ENCODE measurements around the gene PRKACA. TPM values are rescaled to one million over a fixed set of nuclear protein-coding genes. Genes with fewer than 3 reads are reported as not detected.

Gene PRKACA
- total and polyA plus RNA-seq, 4 donors: 53.7 to 125 (median 89.4) TPM

- no peaks in the 10 kb centered on the region for H3K4me1 ChIP-seq (ENCODE audit: control insufficient read depth in 1 of 2, insufficient read depth in 2 of 2, low read length in 2 of 2)
- WGBS, 2 donors: 92 to 97% methylated on average over 7 of the region's 7 CpGs
- no peak for DNase-seq
- H3K27ac ChIP-seq (ENCODE audit: low read depth in 1 of 2, low read length in 2 of 2): peak overlapping the region in 1 of 2 donors; percentile 26
- intact Hi-C loops (cut with DNase I): no loop called here
- H3K9me3 ChIP-seq (ENCODE audit: control insufficient read depth, low read length): no peaks in the 10 kb centered on the region
- H3K4me3 ChIP-seq (ENCODE audit: low read length in 2 of 2): no peak overlapping the region
- no peak for ATAC-seq (ENCODE audit: low FRiP score)
- no peaks in the 10 kb centered on the region for H3K27me3 ChIP-seq (ENCODE audit: control insufficient read depth in 1 of 2, insufficient read depth in 2 of 2, low read length in 1 of 2)
- H3K36me3 ChIP-seq (ENCODE audit: control insufficient read depth in 1 of 2, insufficient read depth in 2 of 2, low read length in 1 of 2): no peaks in the 10 kb centered on the region
Measured at GRCh38 chr19:14120497-14120780, 2.9 kb upstream of the PRKACA start.

- Histone ChIP-seq H3K4me3 (ENCODE audit: low read length in 2 of 2) (no peak overlapping the region), H3K9me3 (ENCODE audit: control insufficient read depth, low read length) (no peaks in the 10 kb centered on the region), H3K27me3 (ENCODE audit: control insufficient read depth in 1 of 2, insufficient read depth in 2 of 2, low read length in 1 of 2) (no peaks in the 10 kb centered on the region), H3K4me1 (ENCODE audit: control insufficient read depth in 1 of 2, insufficient read depth in 2 of 2, low read length in 2 of 2) (no peaks in the 10 kb centered on the region), H3K27ac (ENCODE audit: low read depth in 1 of 2, low read length in 2 of 2) (peak overlapping the region in 1 of 2 donors; percentile 26), H3K36me3 (ENCODE audit: control insufficient read depth in 1 of 2, insufficient read depth in 2 of 2, low read length in 1 of 2) (no peaks in the 10 kb centered on the region)
- WGBS, 2 donors: 88 to 94% methylated on average over 7 of the region's 7 CpGs
- DNase-seq: no peak
- no peak for ATAC-seq (ENCODE audit: low FRiP score)
- intact Hi-C loops (cut with DNase I): loop anchor here (5.0 kb wide), 1 partner anchor 38 kb away; no protein-coding TSS in a partner anchor
Measured at GRCh38 chr19:14119644-14120496, 2.3 kb upstream of the PRKACA start.

DNA sequence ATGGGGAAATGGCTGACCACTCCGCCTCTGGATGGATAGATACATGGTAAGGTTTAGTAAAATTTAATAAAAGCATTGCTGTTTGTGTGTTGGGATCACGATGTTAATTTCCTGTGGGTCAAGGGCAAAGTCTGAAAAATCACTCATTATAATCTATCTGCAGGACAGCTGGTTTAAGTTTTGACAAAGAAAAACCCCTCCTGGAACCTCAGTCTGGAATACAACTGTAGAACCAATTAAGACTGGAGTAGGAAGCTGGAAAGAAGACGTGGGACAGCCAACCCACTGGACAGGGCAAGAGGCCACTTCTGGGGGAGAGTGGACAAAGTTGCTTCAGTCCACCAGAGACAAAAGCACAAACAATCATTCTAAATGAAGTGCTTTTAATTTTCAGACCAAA lies 1.6 kb upstream of the PRKACA start:
- H3K4me1 ChIP-seq (ENCODE audit: control insufficient read depth in 1 of 2, insufficient read depth in 2 of 2, low read length in 2 of 2): no peaks in the 10 kb centered on the region
- 73 to 78% methylated on average over 3 of the region's 3 CpGs for WGBS, 2 donors

GRCh38 chr19:14118165-14119051 lies 846 bp upstream of the PRKACA start:
- no peaks in the 10 kb centered on the region for H3K9me3 ChIP-seq (ENCODE audit: control insufficient read depth, low read length)
- ATAC-seq (ENCODE audit: low FRiP score): peak; percentile 83
- 4 to 6% methylated on average over 50 to 61 of the region's 61 CpGs for WGBS, 2 donors
- H3K4me1 ChIP-seq (ENCODE audit: control insufficient read depth in 1 of 2, insufficient read depth in 2 of 2, low read length in 2 of 2): no peaks in the 10 kb centered on the region
- H3K4me3 ChIP-seq (ENCODE audit: low read length in 2 of 2): peak overlapping the region in 1 of 2 donors; percentile 0
- H3K27ac ChIP-seq (ENCODE audit: low read depth in 1 of 2, low read length in 2 of 2): peak overlapping the region; percentile 94 to 97
- DNase-seq: peak; percentile 89 to 91
- intact Hi-C loops (cut with DNase I): loop anchor here (5.0 kb wide), 1 partner anchor 36 kb away; no protein-coding TSS in a partner anchor
- no peaks in the 10 kb centered on the region for H3K36me3 ChIP-seq (ENCODE audit: control insufficient read depth in 1 of 2, insufficient read depth in 2 of 2, low read length in 1 of 2)
- no peaks in the 10 kb centered on the region for H3K27me3 ChIP-seq (ENCODE audit: control insufficient read depth in 1 of 2, insufficient read depth in 2 of 2, low read length in 1 of 2)

More for the DNA sequence above, 1.6 kb upstream of the PRKACA start:
- H3K4me3 ChIP-seq (ENCODE audit: low read length in 2 of 2): no peak overlapping the region
- H3K27me3 ChIP-seq (ENCODE audit: control insufficient read depth in 1 of 2, insufficient read depth in 2 of 2, low read length in 1 of 2): no peaks in the 10 kb centered on the region
- ATAC-seq (ENCODE audit: low FRiP score) (no peak), DNase-seq (no peak)
- intact Hi-C loops (cut with DNase I): loop anchor here (5.0 kb wide), 1 partner anchor 37 kb away; no protein-coding TSS in a partner anchor
- H3K27ac ChIP-seq (ENCODE audit: low read depth in 1 of 2, low read length in 2 of 2): peak overlapping the region; percentile 94 to 97
- no peaks in the 10 kb centered on the region for H3K9me3 ChIP-seq (ENCODE audit: control insufficient read depth, low read length)
- no peaks in the 10 kb centered on the region for H3K36me3 ChIP-seq (ENCODE audit: control insufficient read depth in 1 of 2, insufficient read depth in 2 of 2, low read length in 1 of 2)

DNA sequence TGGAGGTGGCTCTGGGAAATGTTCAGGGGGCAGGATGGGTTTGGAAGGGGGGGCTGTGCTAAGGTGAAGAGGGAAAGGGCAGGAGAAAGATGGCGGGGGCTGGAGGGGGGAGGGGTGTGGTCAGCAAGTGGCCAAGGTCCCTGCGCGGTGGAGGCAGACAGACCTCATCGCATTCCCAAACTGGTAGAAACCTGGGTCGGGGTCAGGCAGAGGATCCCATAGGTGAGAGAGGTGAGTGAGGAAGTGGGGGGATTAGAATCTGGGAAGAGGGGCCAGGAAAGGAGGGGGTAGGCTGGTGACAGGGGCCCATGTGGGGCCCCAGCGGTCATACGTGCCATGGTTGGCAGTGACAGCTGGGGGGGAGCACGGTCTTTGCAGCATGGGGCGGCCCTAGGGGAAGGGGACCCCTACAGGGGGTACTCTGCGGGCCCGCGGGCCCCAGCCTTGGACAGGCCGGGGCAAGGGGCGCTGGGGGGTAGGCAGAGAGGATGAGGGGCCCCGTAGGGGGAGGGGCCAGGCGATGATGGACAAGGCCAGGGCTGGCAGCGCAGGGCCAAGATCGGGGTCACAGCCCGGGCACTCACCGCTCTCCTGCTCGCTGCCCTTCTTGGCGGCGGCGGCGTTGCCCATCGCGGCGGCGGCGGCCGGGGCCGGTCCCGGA lies 514 bp downstream of the PRKACA start:
- H3K4me1 ChIP-seq (ENCODE audit: control insufficient read depth in 1 of 2, insufficient read depth in 2 of 2, low read length in 2 of 2): no peaks in the 10 kb centered on the region
- H3K36me3 ChIP-seq (ENCODE audit: control insufficient read depth in 1 of 2, insufficient read depth in 2 of 2, low read length in 1 of 2): no peaks in the 10 kb centered on the region
- DNase-seq: peak; percentile 68 to 83
- intact Hi-C loops (cut with DNase I): loop anchor here (5.0 kb wide), 1 partner anchor 35 kb away; no protein-coding TSS in a partner anchor
- peak overlapping the region; percentile 39 to 80 for H3K27ac ChIP-seq (ENCODE audit: low read depth in 1 of 2, low read length in 2 of 2)
- H3K9me3 ChIP-seq (ENCODE audit: control insufficient read depth, low read length): no peaks in the 10 kb centered on the region
- WGBS, 2 donors: 1 to 3% methylated on average over 11 to 33 of the region's 33 CpGs
- H3K27me3 ChIP-seq (ENCODE audit: control insufficient read depth in 1 of 2, insufficient read depth in 2 of 2, low read length in 1 of 2): no peaks in the 10 kb centered on the region
- no peak for ATAC-seq (ENCODE audit: low FRiP score)
- peak overlapping the region; percentile 81 to 94 for H3K4me3 ChIP-seq (ENCODE audit: low read length in 2 of 2)

GRCh38 chr19:14116525-14116917 lies 1.0 kb downstream of the PRKACA start:
- WGBS, 2 donors: 1 to 2% methylated on average over 6 of the region's 6 CpGs
- H3K4me1 ChIP-seq (ENCODE audit: control insufficient read depth in 1 of 2, insufficient read depth in 2 of 2, low read length in 2 of 2): no peaks in the 10 kb centered on the region
- H3K4me3 ChIP-seq (ENCODE audit: low read length in 2 of 2): peak overlapping the region; percentile 81 to 94
- DNase-seq: no peak
- H3K27ac ChIP-seq (ENCODE audit: low read depth in 1 of 2, low read length in 2 of 2): peak overlapping the region in 1 of 2 donors; percentile 80
- no peak for ATAC-seq (ENCODE audit: low FRiP score)
- no peaks in the 10 kb centered on the region for H3K27me3 ChIP-seq (ENCODE audit: control insufficient read depth in 1 of 2, insufficient read depth in 2 of 2, low read length in 1 of 2)
- intact Hi-C loops (cut with DNase I): loop anchor here (5.0 kb wide), 1 partner anchor 34 kb away; no protein-coding TSS in a partner anchor
- no peaks in the 10 kb centered on the region for H3K9me3 ChIP-seq (ENCODE audit: control insufficient read depth, low read length)
- H3K36me3 ChIP-seq (ENCODE audit: control insufficient read depth in 1 of 2, insufficient read depth in 2 of 2, low read length in 1 of 2): no peaks in the 10 kb centered on the region

GRCh38 chr19:14115756-14116155 lies 1.8 kb downstream of the PRKACA start:
- intact Hi-C loops (cut with DNase I): loop anchor here (2.0 to 5.0 kb wide), 2 partner anchors 19 to 33 kb away; no protein-coding TSS in a partner anchor
- H3K27ac ChIP-seq (ENCODE audit: low read depth in 1 of 2, low read length in 2 of 2): no peak overlapping the region
- no peak for ATAC-seq (ENCODE audit: low FRiP score)
- H3K4me1 ChIP-seq (ENCODE audit: control insufficient read depth in 1 of 2, insufficient read depth in 2 of 2, low read length in 2 of 2): no peaks in the 10 kb centered on the region
- no peaks in the 10 kb centered on the region for H3K27me3 ChIP-seq (ENCODE audit: control insufficient read depth in 1 of 2, insufficient read depth in 2 of 2, low read length in 1 of 2)
- H3K9me3 ChIP-seq (ENCODE audit: control insufficient read depth, low read length): no peaks in the 10 kb centered on the region
- no peaks in the 10 kb centered on the region for H3K36me3 ChIP-seq (ENCODE audit: control insufficient read depth in 1 of 2, insufficient read depth in 2 of 2, low read length in 1 of 2)
- DNase-seq: no peak
- H3K4me3 ChIP-seq (ENCODE audit: low read length in 2 of 2): peak overlapping the region in 1 of 2 donors; percentile 81
- WGBS, 2 donors: 36 to 41% methylated on average over 5 of the region's 5 CpGs

- intact Hi-C loops (cut with DNase I): loop anchor here (2.0 to 5.0 kb wide), 2 partner anchors 18 to 33 kb away; no protein-coding TSS in a partner anchor
- no peak overlapping the region for H3K4me3 ChIP-seq (ENCODE audit: low read length in 2 of 2)
- no peak for ATAC-seq (ENCODE audit: low FRiP score)
Measured at GRCh38 chr19:14114854-14115253, 2.7 kb downstream of the PRKACA start.

More at GRCh38 chr19:14114854-14115253, 2.7 kb downstream of the PRKACA start:
- Histone ChIP-seq H3K36me3 (ENCODE audit: control insufficient read depth in 1 of 2, insufficient read depth in 2 of 2, low read length in 1 of 2) (no peaks in the 10 kb centered on the region), H3K27me3 (ENCODE audit: control insufficient read depth in 1 of 2, insufficient read depth in 2 of 2, low read length in 1 of 2) (no peaks in the 10 kb centered on the region), H3K9me3 (ENCODE audit: control insufficient read depth, low read length) (no peaks in the 10 kb centered on the region), H3K27ac (ENCODE audit: low read depth in 1 of 2, low read length in 2 of 2) (peak overlapping the region in 1 of 2 donors; percentile 36), H3K4me1 (ENCODE audit: control insufficient read depth in 1 of 2, insufficient read depth in 2 of 2, low read length in 2 of 2) (no peaks in the 10 kb centered on the region)
- DNase-seq: peak; percentile 78 to 82
- 44 to 45% methylated on average over 9 of the region's 9 CpGs for WGBS, 2 donors

Data from aorta (tissue), 5 donors.